Inferior parietal cortex (tissue), 1 donor: ENCODE data around the gene TSEN54.

Experiments
- DNase-seq: peaks from one replicate; pipeline ENCODE4 v3.0.0-alpha.2; 2016; ENCODE audit errors: extremely low spot score

The TSEN54 gene

GRCh38 chr17:75488693-75489510 is 27.4 kb upstream of the TSEN54 start:
- DNase-seq, result no peak

- DNase-seq, result no peak
Measured at GRCh38 chr17:75489511-75489955, 26.8 kb upstream of the TSEN54 start.

- no peak for DNase-seq
Measured at GRCh38 chr17:75490173-75490743, 26.1 kb upstream of the TSEN54 start.

GRCh38 chr17:75490953-75491649 is 25.2 kb upstream of the TSEN54 start:
- DNase-seq, result no peak

GRCh38 chr17:75491680-75492079 is 24.6 kb upstream of the TSEN54 start:
- DNase-seq, result no peak

GRCh38 chr17:75492555-75493168 is 23.7 kb upstream of the TSEN54 start:
- DNase-seq, result no peak

- no peak for DNase-seq
Measured at GRCh38 chr17:75493476-75494129, 22.7 kb upstream of the TSEN54 start.

- DNase-seq, result no peak
Measured at GRCh38 chr17:75494326-75494877, 21.9 kb upstream of the TSEN54 start.

- DNase-seq, result no peak
Measured at GRCh38 chr17:75496005-75496404, 20.3 kb upstream of the TSEN54 start.

- DNase-seq, result no peak
Measured at GRCh38 chr17:75498039-75498725, 18.1 kb upstream of the TSEN54 start.

- DNase-seq, result no peak
Measured at GRCh38 chr17:75498726-75499213, 17.6 kb upstream of the TSEN54 start.

- DNase-seq, result no peak
Measured at GRCh38 chr17:75499313-75500022, 16.9 kb upstream of the TSEN54 start.

- no peak for DNase-seq
Measured at GRCh38 chr17:75500419-75501216, 15.7 kb upstream of the TSEN54 start.

GRCh38 chr17:75501378-75502071 is 14.8 kb upstream of the TSEN54 start:
- no peak for DNase-seq

GRCh38 chr17:75502072-75502720 is 14.1 kb upstream of the TSEN54 start:
- DNase-seq, result no peak

GRCh38 chr17:75502721-75503329 is 13.5 kb upstream of the TSEN54 start:
- DNase-seq, result no peak

- no peak for DNase-seq
Measured at GRCh38 chr17:75503337-75503950, 12.9 kb upstream of the TSEN54 start.
